Activated T-helper 17 cell treated with anti-CD3 and anti-CD28 coated beads, Interleukin-2, amount 50 U/mL, for 72 hours (primary cell): Measurements from ENCODE around the gene ZC3H4. TPM values are rescaled to one million over a fixed set of nuclear protein-coding genes. Genes with fewer than 3 reads are reported as not detected.
A peak's percentile ranks its signal among the peaks of the same experiment; 100 is the strongest.
"Not testable (repeated sequence)": the region's sequence is repeated elsewhere in the genome, so short reads cannot be mapped to it uniquely, and the experiment has no call there.

Experiments
- ATAC-seq: fragments of 150-1000 bp; cut with Tn5 transposase; replicated peaks from 2 replicates; pipeline ENCODE4 v1.10.0; 2021; ENCODE audit warnings: mild to moderate bottlenecking, moderate library complexity
- H3K27ac Mint-ChIP-seq: one replicate; pipeline ENCODE4 v1.8.0; 2022; ENCODE audit warnings: mixed read lengths
- H3K27me3 Mint-ChIP-seq: one replicate; pipeline ENCODE4 v1.8.0; 2022; ENCODE audit warnings: mixed read lengths
- H3K36me3 Mint-ChIP-seq: one replicate; pipeline ENCODE4 v1.8.0; 2022; ENCODE audit warnings: low read depth, mild to moderate bottlenecking, mixed read lengths
- H3K4me1 Mint-ChIP-seq: one replicate; pipeline ENCODE4 v1.8.0; 2022; ENCODE audit warnings: mixed read lengths
- H3K4me3 Mint-ChIP-seq: one replicate; pipeline ENCODE4 v1.8.0; 2022; ENCODE audit warnings: mild to moderate bottlenecking, mixed read lengths
- H3K9me3 Mint-ChIP-seq: one replicate; pipeline ENCODE4 v1.8.0; 2022; ENCODE audit warnings: mixed read lengths
- total RNA-seq, 2 donors: library from RNA; stranded (reverse); gene quantifications; one replicate each; pipeline ENCODE4 v1.2.3, GENCODE V29; 2022

Gene ZC3H4
- total RNA-seq, 2 donors from 2014 or later: 117 to 166 TPM

DNA sequence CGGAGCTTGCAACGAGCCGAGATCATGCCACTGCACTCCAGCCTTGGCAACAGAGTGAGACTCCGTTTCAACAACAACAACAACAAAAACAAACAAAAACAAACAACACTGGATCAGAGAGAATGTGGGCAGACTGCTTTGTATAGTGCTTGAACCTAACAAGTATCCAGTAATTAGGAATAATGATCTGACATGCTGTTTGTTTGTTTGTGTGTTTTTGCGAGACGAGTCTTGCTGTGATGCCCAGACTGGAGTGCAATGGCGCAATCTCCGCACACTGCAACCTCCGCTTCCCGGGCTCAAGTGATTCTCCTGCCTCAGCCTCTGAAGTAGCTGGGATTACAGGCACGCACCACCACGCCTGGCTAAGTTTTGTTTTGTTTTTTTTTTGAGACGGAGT lies 31.1 kb upstream of the ZC3H4 start:
- peaks cover 94% of the 10 kb centered on the region for H3K36me3 Mint-ChIP-seq
- no peak overlapping the region for H3K27ac Mint-ChIP-seq
- peaks cover 38% of the 10 kb centered on the region for H3K4me1 Mint-ChIP-seq

DNA sequence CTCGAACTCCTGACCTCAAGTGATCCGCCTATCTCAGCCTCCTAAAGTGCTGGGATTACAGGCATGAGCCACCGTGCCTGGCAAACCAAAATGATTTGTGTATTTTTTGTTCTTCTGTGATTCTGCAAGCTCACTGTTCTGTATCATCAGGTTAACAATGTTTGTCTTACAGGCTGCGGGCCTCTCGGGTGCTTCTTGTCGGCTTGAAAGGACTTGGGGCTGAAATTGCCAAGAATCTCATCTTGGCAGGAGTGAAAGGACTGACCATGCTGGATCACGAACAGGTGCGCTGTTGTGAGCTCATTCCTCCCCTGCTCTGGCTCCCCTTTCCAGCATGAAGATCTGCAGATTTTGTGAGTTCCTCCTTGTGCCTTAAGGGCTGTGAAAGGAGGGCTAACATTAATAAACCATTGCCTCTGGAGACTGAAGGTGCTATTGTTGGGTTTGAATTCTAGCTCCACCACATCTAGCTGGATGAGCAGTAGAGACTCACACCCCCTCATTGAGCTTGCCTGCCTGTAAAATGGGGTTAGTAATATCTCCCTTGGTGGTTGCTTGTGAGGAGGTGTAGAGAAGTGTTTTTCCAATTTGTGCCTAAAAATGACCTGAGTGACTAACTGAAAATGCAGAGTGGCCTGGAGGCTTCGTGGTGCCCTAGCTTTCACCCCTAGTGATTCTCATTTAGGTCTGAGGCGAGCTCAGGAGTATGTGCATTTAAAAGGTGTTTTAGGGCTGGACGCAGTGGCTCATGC lies 29.9 kb upstream of the ZC3H4 start:
- Mint-ChIP-seq H3K9me3 (no peaks in the 10 kb centered on the region), H3K4me1 (peaks cover 38% of the 10 kb centered on the region), H3K27ac (peak overlapping the region; percentile 11), H3K27me3 (no peaks in the 10 kb centered on the region), H3K36me3 (peaks cover 93% of the 10 kb centered on the region), H3K4me3 (peak overlapping the region; percentile 50)
- ATAC-seq: peak; percentile 75

More for the DNA sequence above, 31.1 kb upstream of the ZC3H4 start:
- no peaks in the 10 kb centered on the region for H3K9me3 Mint-ChIP-seq
- no peak overlapping the region for H3K4me3 Mint-ChIP-seq
- no peaks in the 10 kb centered on the region for H3K27me3 Mint-ChIP-seq
- ATAC-seq: no peak

DNA sequence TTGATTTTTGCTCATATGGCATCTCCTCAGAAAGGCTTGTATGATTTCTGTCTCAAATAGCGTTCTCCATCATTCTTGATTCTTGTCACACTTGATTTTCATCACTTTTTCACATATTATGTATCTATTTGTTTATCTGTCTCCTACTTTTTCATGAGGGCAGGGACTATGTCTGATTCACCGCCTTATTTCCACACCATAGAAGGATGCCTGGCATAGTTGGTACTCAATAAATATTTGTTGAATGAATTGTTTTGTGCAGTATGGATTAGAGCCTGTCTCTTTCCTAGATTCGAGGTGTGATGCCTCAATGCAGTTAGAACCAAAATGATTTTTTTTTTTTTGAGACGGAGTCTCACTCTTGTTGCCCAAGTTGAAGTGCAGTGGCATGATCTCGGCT lies 29.2 kb upstream of the ZC3H4 start:
- Mint-ChIP-seq H3K4me3 (no peak overlapping the region), H3K9me3 (no peaks in the 10 kb centered on the region), H3K36me3 (peaks cover 93% of the 10 kb centered on the region), H3K4me1 (peaks cover 38% of the 10 kb centered on the region), H3K27me3 (no peaks in the 10 kb centered on the region), H3K27ac (no peak overlapping the region)
- ATAC-seq: no peak

DNA sequence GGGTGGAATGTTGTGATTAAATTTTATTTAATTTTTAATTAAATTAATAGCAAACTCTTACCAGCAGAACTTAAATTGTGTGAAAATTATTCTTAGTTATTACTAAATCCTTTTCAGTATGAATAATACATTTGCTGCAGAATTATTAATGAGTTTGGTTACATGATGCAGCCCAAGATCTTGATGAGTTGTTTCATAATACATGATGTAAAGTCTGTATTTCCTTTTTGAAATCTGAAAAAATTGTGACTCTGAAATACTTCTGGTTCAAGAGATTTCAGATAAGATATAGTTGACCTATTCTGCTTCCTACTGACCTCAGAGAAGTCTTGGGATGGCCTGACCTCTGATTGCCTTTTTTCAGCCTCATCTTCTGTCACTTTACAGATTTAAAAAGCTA lies 28.1 kb upstream of the ZC3H4 start:
- Mint-ChIP-seq H3K9me3 (no peaks in the 10 kb centered on the region), H3K4me1 (peaks cover 33% of the 10 kb centered on the region), H3K36me3 (peaks cover 91% of the 10 kb centered on the region), H3K27ac (peak overlapping the region; percentile 68), H3K4me3 (peak overlapping the region; percentile 48), H3K27me3 (no peaks in the 10 kb centered on the region)
- peak; percentile 30 for ATAC-seq

DNA sequence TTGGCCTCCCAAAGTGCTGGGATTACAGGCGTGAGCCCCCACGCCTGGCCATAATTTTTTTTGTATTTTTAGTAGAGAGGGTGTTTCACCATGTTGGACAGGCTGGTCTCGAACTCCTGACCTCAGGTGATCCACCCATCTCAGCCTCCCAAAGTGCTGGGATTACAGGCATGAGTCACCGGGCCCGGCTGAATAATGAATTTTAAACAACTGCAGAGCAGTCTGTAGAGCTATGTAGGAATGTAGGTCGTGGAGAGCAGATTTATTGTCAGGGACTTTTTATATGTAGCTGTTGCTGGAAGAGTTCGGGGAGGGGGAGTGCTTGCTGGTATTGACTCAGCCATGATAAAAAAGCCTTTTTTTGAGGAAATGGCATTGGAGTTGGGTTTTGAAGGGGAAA lies 27.7 kb upstream of the ZC3H4 start:
- Mint-ChIP-seq H3K4me3 (peak overlapping the region; percentile 48), H3K27ac (peak overlapping the region; percentile 68), H3K36me3 (peaks cover 91% of the 10 kb centered on the region), H3K4me1 (peaks cover 29% of the 10 kb centered on the region)
- not testable (repeated sequence) for H3K9me3 Mint-ChIP-seq, H3K27me3 Mint-ChIP-seq
- ATAC-seq: peak; percentile 50

DNA sequence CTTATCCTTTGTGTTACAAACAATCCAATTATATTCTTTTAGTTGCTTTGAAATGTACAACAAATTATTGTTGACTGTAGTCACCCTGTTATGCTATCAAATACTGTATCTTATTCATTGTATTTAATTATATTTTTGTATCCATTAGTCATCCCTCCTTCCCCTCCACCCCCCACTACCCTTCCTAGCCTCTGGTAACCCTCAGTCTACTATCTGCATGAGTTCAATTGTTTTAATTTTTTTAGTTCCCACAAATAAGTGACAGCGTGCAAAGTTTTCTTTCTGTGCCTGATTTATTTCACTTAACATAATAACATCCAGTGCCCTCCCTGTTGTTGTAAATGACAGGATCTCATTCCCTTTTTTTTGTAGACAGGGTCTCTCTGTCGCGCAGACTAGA lies 21.6 kb upstream of the ZC3H4 start:
- ATAC-seq: no peak
- Mint-ChIP-seq H3K27ac (peak overlapping the region; percentile 32), H3K4me1 (peaks cover 27% of the 10 kb centered on the region), H3K4me3 (peak overlapping the region; percentile 98), H3K9me3 (peaks cover 4% of the 10 kb centered on the region), H3K36me3 (peaks cover 95% of the 10 kb centered on the region), H3K27me3 (no peaks in the 10 kb centered on the region)

DNA sequence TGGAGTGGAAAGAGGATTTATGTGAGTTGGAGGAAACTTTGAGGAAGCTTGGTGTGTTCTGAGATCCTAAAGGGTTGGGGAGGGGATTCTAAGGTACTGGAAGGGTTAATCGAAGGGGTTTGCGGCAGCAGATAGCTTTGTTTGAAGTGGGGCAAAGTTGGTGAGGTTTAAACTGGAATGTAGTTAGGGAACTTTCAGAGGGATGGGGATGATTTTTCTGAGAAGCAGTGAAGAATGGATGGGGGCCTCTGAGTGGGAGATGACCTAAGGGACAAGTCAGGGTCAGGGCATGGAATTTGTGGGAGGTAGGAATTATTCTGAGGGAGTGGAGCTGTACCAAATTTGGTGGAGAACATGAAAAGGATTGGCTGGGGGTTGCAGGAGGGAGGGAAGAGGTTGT lies 21.0 kb upstream of the ZC3H4 start:
- ATAC-seq: no peak
- Mint-ChIP-seq H3K9me3 (peaks cover 4% of the 10 kb centered on the region), H3K4me3 (peak overlapping the region; percentile 98), H3K27me3 (no peaks in the 10 kb centered on the region), H3K27ac (peak overlapping the region; percentile 32), H3K36me3 (peaks cover 91% of the 10 kb centered on the region), H3K4me1 (peaks cover 28% of the 10 kb centered on the region)

DNA sequence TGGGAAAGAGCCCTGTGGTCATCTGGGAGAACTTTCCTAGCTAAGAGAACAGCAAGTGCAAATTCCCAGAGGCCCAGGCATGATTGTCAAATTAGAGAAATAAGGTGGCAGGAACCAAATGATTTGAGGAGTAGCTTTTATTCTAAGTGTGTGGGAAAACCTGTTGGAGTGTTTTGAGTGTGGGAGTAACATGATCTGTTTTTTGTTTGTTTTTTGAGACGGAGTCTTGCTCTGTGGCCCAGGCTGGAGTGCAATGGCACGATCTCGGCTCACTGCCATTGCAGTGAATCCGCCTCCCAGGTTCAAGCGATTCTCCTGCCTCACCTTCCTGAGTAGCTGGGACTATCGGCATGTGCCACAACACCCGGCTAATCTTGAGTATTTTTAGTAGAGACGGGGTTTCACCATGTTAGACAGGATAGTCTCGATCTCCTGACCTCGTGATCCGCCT lies 19.5 kb upstream of the ZC3H4 start:
- no peak for ATAC-seq
- Mint-ChIP-seq H3K4me3 (peak overlapping the region; percentile 98), H3K36me3 (peaks cover 76% of the 10 kb centered on the region), H3K27ac (peak overlapping the region; percentile 100), H3K27me3 (no peaks in the 10 kb centered on the region), H3K4me1 (peaks cover 28% of the 10 kb centered on the region), H3K9me3 (peaks cover 4% of the 10 kb centered on the region)

DNA sequence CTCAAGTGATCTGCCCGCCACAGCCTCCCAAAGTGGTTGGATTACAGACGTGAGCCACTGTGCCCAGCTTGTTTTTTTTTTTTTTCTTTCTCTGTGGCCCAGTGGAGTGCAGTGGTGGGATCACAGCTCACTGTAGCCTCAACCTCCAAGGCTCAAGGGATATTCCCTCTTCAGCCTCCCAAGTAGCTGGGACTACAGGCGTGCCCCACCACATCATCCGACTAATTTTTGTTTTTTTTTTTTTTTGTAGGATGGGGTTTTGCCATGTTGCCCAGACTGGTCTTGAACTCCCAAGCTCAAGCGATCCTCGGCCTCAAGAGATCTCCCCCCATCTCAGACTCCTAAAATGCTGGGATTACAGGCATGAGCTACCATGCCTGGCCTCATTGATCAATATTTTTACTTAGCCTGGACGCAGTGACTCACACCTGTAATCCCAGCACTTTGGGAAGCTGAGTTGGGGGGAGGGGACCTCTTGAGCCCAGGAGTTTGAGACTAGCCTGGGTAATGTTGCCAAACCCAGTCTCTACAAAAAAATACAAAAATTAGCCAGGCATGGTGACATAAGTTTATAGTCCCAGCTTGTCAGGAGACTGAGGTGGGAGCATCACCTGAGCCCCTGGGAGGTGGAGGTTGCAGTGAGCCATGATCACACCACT lies 18.7 kb upstream of the ZC3H4 start:
- Mint-ChIP-seq H3K36me3 (peaks cover 69% of the 10 kb centered on the region), H3K4me1 (peaks cover 28% of the 10 kb centered on the region), H3K27me3 (no peaks in the 10 kb centered on the region), H3K9me3 (peaks cover 4% of the 10 kb centered on the region), H3K27ac (peak overlapping the region; percentile 100), H3K4me3 (peak overlapping the region; percentile 98)
- ATAC-seq: no peak

DNA sequence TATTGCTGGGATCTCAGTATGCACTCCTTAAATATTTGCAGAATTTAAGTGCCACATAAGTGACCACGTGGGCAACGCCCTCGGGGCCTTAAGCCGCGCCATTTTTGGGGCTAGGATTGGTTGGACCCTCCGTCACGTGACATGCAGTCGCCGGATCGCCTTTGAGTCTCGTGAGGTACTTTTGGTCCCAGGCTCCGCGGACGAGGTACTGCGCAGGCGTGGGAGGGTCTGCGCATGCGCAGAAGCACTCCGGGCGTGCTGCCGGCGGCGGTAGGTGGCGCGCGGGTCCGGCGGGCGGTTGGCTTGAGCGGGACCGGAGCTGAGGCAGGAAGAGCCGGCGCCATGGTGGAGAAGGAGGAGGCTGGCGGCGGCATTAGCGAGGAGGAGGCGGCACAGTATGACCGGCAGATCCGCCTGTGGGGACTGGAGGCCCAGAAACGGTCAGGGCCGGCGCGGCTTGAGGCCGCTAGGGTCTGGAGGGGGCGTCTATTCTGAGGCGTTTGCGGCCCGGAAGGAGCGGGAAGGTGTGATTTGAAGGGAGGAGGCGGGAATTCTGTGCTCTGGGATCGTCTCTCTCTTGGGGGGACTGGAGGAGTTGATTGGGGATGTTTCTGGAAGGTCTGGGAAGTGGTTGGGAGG lies 17.1 kb upstream of the ZC3H4 start, which contains the start of gene SAE1:
SAE1 (plus strand) TSS at position 247 of the 639 bp plus-strand sequence; CDS start at position 343, 96 bp downstream.
- Mint-ChIP-seq H3K27ac (peak within 1 kb of the TSS; percentile 100), H3K4me3 (peak within 1 kb of the TSS; percentile 98), H3K27me3 (no peaks in the 10 kb centered on the region), H3K36me3 (peaks cover 55% of the 10 kb centered on the region), H3K9me3 (peaks cover 4% of the 10 kb centered on the region), H3K4me1 (peaks cover 28% of the 10 kb centered on the region)
- ATAC-seq: peak; percentile 93

DNA sequence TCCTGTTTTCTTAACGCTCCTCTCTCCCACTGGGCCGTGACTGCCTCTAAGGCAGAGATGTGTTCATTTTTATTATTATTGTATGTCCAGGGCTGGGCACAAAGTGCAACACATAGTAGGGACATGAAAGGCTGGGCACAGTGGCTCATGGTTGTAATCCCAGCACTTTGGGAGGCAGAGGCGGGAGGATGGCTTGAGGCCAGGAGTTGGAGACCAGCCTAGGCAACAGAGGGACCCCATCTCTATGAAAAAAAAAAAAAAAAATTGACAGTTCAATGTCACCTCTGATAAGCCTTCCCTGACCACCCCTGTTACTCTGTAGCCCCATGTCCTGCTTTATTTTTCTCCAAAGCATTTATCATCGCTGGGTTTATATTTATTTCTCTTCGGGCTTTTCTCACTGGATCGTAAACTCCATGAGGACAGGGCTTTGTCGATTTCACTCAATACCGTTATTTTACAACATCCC lies 16.6 kb upstream of the ZC3H4 start:
- H3K36me3 Mint-ChIP-seq: peaks cover 50% of the 10 kb centered on the region
- peaks cover 28% of the 10 kb centered on the region for H3K4me1 Mint-ChIP-seq
- H3K27me3 Mint-ChIP-seq: no peaks in the 10 kb centered on the region
- peak overlapping the region; percentile 98 for H3K4me3 Mint-ChIP-seq
- no peak for ATAC-seq
- H3K27ac Mint-ChIP-seq: peak overlapping the region; percentile 100
- H3K9me3 Mint-ChIP-seq: peaks cover 4% of the 10 kb centered on the region

DNA sequence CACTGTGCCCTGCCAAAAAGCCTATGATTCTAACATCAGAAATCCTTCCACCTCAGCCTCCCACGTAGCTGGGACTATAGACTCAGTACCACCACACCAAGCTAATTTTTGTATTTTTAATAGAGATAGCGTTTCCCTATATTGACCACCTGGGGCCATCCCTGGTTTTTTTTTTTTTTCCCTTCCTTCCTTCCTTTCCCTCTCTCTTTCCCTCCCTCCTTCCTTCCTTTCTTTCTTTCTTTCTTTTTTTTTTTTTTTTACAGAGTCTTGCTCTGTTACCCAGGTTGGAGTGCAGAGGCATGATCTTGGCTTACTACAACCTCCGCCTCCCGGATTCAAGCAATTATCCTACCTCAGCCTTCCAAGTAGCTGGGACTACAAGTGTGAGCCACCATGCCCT lies 16.0 kb upstream of the ZC3H4 start:
- no peak overlapping the region for H3K4me3 Mint-ChIP-seq
- ATAC-seq: no peak
- H3K9me3 Mint-ChIP-seq: peaks cover 4% of the 10 kb centered on the region
- peaks cover 44% of the 10 kb centered on the region for H3K36me3 Mint-ChIP-seq
- peaks cover 25% of the 10 kb centered on the region for H3K4me1 Mint-ChIP-seq
- peak overlapping the region; percentile 100 for H3K27ac Mint-ChIP-seq
- no peaks in the 10 kb centered on the region for H3K27me3 Mint-ChIP-seq

DNA sequence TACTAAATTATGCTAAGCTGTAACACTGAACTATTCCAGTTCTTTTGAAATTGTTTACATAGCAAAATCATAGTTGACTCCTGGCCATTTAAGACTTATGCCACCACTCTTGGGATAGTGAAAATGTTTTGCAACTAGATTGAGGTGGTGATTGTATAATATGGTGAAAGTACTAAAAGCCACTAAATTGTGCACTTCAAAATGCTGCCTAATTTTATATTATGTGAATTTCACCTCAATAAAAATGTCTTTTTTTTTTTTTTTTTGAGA lies 12.0 kb upstream of the ZC3H4 start:
- Mint-ChIP-seq H3K4me1 (peaks cover 5% of the 10 kb centered on the region), H3K36me3 (peaks cover 4% of the 10 kb centered on the region), H3K27ac (no peak overlapping the region), H3K9me3 (peaks cover 4% of the 10 kb centered on the region), H3K27me3 (no peaks in the 10 kb centered on the region), H3K4me3 (no peak overlapping the region)
- no peak for ATAC-seq

DNA sequence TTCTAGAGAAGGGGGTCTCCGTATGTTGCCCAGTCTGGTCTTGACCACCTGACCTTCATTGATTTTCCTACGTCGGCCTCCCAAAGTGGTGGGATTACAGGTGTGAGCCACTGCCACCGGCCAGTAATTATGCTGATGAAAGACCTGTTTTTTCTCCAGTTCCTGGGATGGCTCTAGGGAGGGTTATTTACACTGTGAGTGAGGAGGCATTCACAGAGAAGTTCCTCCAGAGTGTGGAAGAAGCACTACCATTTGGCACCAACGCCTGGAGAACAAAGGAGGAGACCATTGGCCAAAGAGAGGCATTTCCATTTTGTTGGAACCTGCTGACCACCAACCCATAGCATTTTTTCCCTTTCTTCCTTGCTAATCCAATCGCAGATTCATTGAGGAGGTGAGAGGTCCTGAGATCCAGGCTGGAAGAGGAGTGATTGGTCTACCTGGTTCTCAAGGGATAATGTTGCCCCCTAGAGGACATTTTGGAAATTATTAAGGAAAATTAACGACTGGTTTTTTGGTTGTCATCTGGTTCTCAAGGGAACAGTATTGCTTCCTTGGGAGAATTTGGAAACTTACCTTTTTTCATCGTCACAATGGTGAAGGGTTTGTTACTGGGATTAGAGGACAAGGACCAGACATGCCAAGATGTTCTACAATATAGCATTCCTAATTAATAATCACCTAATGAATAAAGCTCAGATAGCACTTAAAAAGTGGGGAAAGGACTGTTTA lies 11.5 kb upstream of the ZC3H4 start:
- Mint-ChIP-seq H3K27ac (peak overlapping the region; percentile 14), H3K27me3 (no peaks in the 10 kb centered on the region), H3K4me3 (no peak overlapping the region), H3K4me1 (peaks cover under 1% of the 10 kb centered on the region), H3K9me3 (no peaks in the 10 kb centered on the region), H3K36me3 (no peaks in the 10 kb centered on the region)
- ATAC-seq: peak; percentile 72
